Spleen (tissue), 11 donors: ENCODE measurements around the gene ACACB. TPM values are rescaled to one million over a fixed set of nuclear protein-coding genes. Genes with fewer than 3 reads are reported as not detected.

Source experiments
- DNase-seq: peaks from one replicate; pipeline ENCODE4 v3.0.0-alpha.2; 2020
- H3K27ac ChIP-seq, 8 donors: fragments of 200-600 bp; sonication (generic) in 7 of 8; 1 replicate in 4 of 8; 2 replicates in 4 of 8; pipeline versions ENCODE4 v1.5.0 to v1.8.0; 2016 to 2021; ENCODE audit warnings: inconsistent platforms in 4 of 8, mild to moderate bottlenecking in 4 of 8, moderate library complexity in 1 of 8
- H3K27me3 ChIP-seq, 7 donors: fragments of 200-600 bp; sonication (generic) in 6 of 7; replicated peaks in 1 of 7; 1 replicate in 4 of 7; 2 replicates in 3 of 7; pipeline versions ENCODE4 v1.5.0 to v1.8.0; 2016 to 2021; ENCODE audit warnings: inconsistent platforms in 3 of 7, mild to moderate bottlenecking in 1 of 7
- H3K36me3 ChIP-seq, 6 donors: fragments of 200-600 bp; sonication (generic) in 5 of 6; 1 replicate in 4 of 6; 2 replicates in 2 of 6; pipeline versions ENCODE4 v1.5.0 to v1.8.0; 2016 to 2021; ENCODE audit warnings: inconsistent platforms in 2 of 6
- H3K4me1 ChIP-seq, 6 donors: fragments of 200-600 bp; sonication (generic) in 5 of 6; 1 replicate in 3 of 6; 2 replicates in 3 of 6; pipeline versions ENCODE4 v1.5.0 to v1.8.0; 2016 to 2021; ENCODE audit warnings: inconsistent platforms in 3 of 6
- H3K4me3 ChIP-seq, 8 donors: fragments of 200-600 bp; sonication (generic) in 7 of 8; 1 replicate in 4 of 8; 2 replicates in 4 of 8; pipeline versions ENCODE4 v1.5.0 to v1.8.0; 2016 to 2021; ENCODE audit warnings: inconsistent platforms in 4 of 8, mild to moderate bottlenecking in 4 of 8, moderate library complexity in 2 of 8
- H3K9me3 ChIP-seq, 8 donors: fragments of 200-600 bp; sonication (generic) in 7 of 8; 1 replicate in 4 of 8; 2 replicates in 4 of 8; pipeline versions ENCODE4 v1.5.0 to v1.8.0; 2016 to 2021; ENCODE audit warnings: inconsistent platforms in 4 of 8
- POLR2A ChIP-seq, 3 donors: fragments of 450-650 bp; IDR thresholded peaks; one replicate each; pipeline ENCODE4 v1.5.1; 2017; ENCODE audit warnings: antibody characterized with exemption in 3 of 3, mild to moderate bottlenecking in 1 of 3
- POLR2AphosphoS5 ChIP-seq, 3 donors: sonication (generic); formaldehyde crosslinking; IDR thresholded peaks; one replicate each; pipeline ENCODE4 v1.5.1; 2017; ENCODE audit warnings: antibody characterized with exemption in 3 of 3
- WGBS, 5 donors: extraction: QIAGEN DNeasy Blood & Tissue Kit in 3 of 5; methylation state at CpG; one replicate each; pipeline versions ENCODE4 v1.1.5 to v1.1.7; 2013 to 2018; 5-methylcytosine and 5-hydroxymethylcytosine counted together
- intact Hi-C: fragments of 100-400 bp; cut with DNase I; formaldehyde crosslinking; loops from one replicate; pipeline ENCODE4 v1.15.0; 2023; ENCODE audit warnings: low total_unique reads
- polyA plus RNA-seq, 3 donors: library from polyadenylated mRNA; stranded (reverse); fragments of 200-250 nt; gene quantifications; one replicate each; pipeline ENCODE4 v1.2.1, GENCODE V29; 2013
- total RNA-seq, 7 donors: library from RNA; depleted of rRNA in 3 of 7; stranded (reverse); fragments of >200 nt in 3 of 7; fragmentation: NEBNext Ultra II Directional in 4 of 7; extraction: Animal tissue kit (Norgen Biotek cat#: 25700) in 4 of 7; gene quantifications; one replicate each; pipeline versions ENCODE4 v1.1.0 to v1.2.1, GENCODE V29; 2016 to 2021
- TF ChIP-seq, protein P1 (sequence below), 11 experiments: fragments of 200-600 bp in 7 of 11; fragments of 450-650 bp in 4 of 11; sonication (generic) in 4 of 11; IDR thresholded peaks in 8 of 11; conservative IDR thresholded peaks in 3 of 11; 1 replicate in 7 of 11; 2 replicates in 4 of 11; pipeline versions ENCODE4 v1.4.0 to v1.8.0; 2016 to 2021; ENCODE audit warnings: antibody characterized with exemption in 11 of 11, inconsistent platforms in 4 of 11, mild to moderate bottlenecking in 1 of 11
- donor health status: healthy with polysubstance abuse.
- donor health status: DM: no; HTN: no; CAD: no; lungs with moderate emphysema.
- donor health status: DM: no; HTN: no; CAD: no.
- donor health status: Bipolar disorder and iron deficiency.
- donor health status: healthy.
- donor health status: DM: no; HTN: no; CAD: no.
- donor health status: DM: yes; HTN: yes; CAD: no.

Gene ACACB
- total and polyA plus RNA-seq, 10 donors, result 2.8 to 111 (median 29.1) TPM

GRCh38 chr12:109203480-109203879 is 87.1 kb downstream of the ACACB start:
- TF ChIP-seq POLR2A (IDR thresholded peaks at IDR 0.05) (no peak), POLR2AphosphoS5 (IDR thresholded peaks at IDR 0.05) (no peak)
- TF ChIP-seq, protein P1, sequence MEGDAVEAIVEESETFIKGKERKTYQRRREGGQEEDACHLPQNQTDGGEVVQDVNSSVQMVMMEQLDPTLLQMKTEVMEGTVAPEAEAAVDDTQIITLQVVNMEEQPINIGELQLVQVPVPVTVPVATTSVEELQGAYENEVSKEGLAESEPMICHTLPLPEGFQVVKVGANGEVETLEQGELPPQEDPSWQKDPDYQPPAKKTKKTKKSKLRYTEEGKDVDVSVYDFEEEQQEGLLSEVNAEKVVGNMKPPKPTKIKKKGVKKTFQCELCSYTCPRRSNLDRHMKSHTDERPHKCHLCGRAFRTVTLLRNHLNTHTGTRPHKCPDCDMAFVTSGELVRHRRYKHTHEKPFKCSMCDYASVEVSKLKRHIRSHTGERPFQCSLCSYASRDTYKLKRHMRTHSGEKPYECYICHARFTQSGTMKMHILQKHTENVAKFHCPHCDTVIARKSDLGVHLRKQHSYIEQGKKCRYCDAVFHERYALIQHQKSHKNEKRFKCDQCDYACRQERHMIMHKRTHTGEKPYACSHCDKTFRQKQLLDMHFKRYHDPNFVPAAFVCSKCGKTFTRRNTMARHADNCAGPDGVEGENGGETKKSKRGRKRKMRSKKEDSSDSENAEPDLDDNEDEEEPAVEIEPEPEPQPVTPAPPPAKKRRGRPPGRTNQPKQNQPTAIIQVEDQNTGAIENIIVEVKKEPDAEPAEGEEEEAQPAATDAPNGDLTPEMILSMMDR (IDR thresholded peaks at IDR 0.05 in 8 of 11, conservative IDR thresholded peaks at IDR 0.05 in 3 of 11), result no peak
- Histone ChIP-seq H3K9me3 (no peaks in the 10 kb centered on the region), H3K27me3 (no peaks in the 10 kb centered on the region), H3K36me3 (peaks cover 2 to 98% (median 57%) of the 10 kb centered on the region in 6 donors), H3K4me3 (no peak overlapping the region), H3K27ac (no peak overlapping the region), H3K4me1 (no peaks in the 10 kb centered on the region)
- WGBS, 5 donors, result 83 to 93% (median 88%) methylated on average over 6 to 8 of the region's 8 CpGs
- intact Hi-C loops, result no loop called here
- peak; percentile 30 for DNase-seq

DNA sequence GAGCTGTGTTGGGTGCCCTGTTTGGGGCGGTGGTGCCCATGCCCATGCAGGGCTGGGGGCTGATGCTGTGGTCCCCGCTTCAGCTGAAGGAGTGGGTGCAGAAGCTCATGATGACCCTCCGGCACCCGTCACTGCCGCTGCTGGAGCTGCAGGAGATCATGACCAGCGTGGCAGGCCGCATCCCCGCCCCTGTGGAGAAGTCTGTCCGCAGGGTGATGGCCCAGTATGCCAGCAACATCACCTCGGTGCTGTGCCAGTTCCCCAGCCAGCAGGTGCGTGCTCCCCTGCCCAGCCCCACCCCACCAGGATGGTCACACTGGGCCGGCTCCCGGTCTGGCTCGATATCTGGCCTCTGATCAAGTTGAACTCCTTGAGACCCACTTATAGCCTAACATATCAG is 92.7 kb downstream of the ACACB start:
- peak; percentile 42 for DNase-seq
- intact Hi-C loops, result no loop called here

GRCh38 chr12:109212460-109213115 is 96.2 kb downstream of the ACACB start:
- no peak overlapping the region for H3K4me3 ChIP-seq
- DNase-seq, result peak; percentile 66
- H3K36me3 ChIP-seq, result peaks cover 0 to 93% (median 52%) of the 10 kb centered on the region in 6 donors
- intact Hi-C loops, result no loop called here
- no peaks in the 10 kb centered on the region for H3K4me1 ChIP-seq
- H3K9me3 ChIP-seq, result no peaks in the 10 kb centered on the region
- H3K27me3 ChIP-seq, result no peaks in the 10 kb centered on the region
- 93 to 96% (median 94%) methylated on average over 16 of the region's 16 CpGs for WGBS, 5 donors
- no peak overlapping the region for H3K27ac ChIP-seq
- TF ChIP-seq, protein P1 (IDR thresholded peaks at IDR 0.05 in 8 of 11, conservative IDR thresholded peaks at IDR 0.05 in 3 of 11), result no peak
- TF ChIP-seq POLR2AphosphoS5 (IDR thresholded peaks at IDR 0.05), result no peak
- no peak for TF ChIP-seq POLR2A (IDR thresholded peaks at IDR 0.05)

More for the DNA sequence above, 92.7 kb downstream of the ACACB start:
- WGBS, 5 donors, result 82 to 97% (median 96%) methylated on average over 2 to 14 of the region's 14 CpGs
- Histone ChIP-seq H3K4me3 (no peak overlapping the region), H3K9me3 (no peaks in the 10 kb centered on the region), H3K27ac (no peak overlapping the region), H3K36me3 (peaks cover 2 to 92% (median 45%) of the 10 kb centered on the region in 6 donors), H3K4me1 (no peaks in the 10 kb centered on the region), H3K27me3 (no peaks in the 10 kb centered on the region)
- TF ChIP-seq, protein P1 (IDR thresholded peaks at IDR 0.05 in 8 of 11, conservative IDR thresholded peaks at IDR 0.05 in 3 of 11), result no peak
- TF ChIP-seq POLR2A (IDR thresholded peaks at IDR 0.05) (no peak), POLR2AphosphoS5 (IDR thresholded peaks at IDR 0.05) (peak in 2 of 3 donors; percentile 18 to 23)

DNA sequence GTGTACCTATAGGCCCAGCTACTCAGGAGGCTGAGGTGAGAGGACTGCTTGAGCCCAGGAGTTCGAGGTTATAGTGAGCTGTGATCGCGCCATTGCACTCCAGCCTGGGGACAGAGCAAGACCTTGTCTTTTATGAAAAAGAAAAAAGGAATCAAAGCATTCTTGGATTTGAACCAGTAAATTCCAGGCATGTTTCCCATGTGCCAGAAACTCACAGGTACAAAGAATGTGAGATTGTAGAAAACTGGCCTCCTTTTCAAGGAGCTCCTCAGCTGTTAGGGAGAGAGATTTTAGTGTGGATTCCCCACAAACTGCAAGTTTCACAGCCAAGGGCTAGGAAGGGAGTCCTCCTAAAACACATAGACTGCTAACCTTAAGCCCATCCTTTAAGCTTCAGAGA is 97.7 kb downstream of the ACACB start:
- Histone ChIP-seq H3K4me3 (no peak overlapping the region), H3K9me3 (no peaks in the 10 kb centered on the region), H3K36me3 (peaks cover 0 to 93% (median 45%) of the 10 kb centered on the region in 6 donors), H3K27me3 (no peaks in the 10 kb centered on the region), H3K4me1 (no peaks in the 10 kb centered on the region), H3K27ac (no peak overlapping the region)
- WGBS, 5 donors, result 92 to 98% (median 95%) methylated on average over 3 of the region's 3 CpGs
- peak; percentile 6 for DNase-seq
- intact Hi-C loops, result no loop called here
- TF ChIP-seq, protein P1 (IDR thresholded peaks at IDR 0.05 in 8 of 11, conservative IDR thresholded peaks at IDR 0.05 in 3 of 11), result no peak
- no peak for TF ChIP-seq POLR2A (IDR thresholded peaks at IDR 0.05)
- no peak for TF ChIP-seq POLR2AphosphoS5 (IDR thresholded peaks at IDR 0.05)
